ENCODE results near the gene SLC2A11.

The SLC2A11 gene

GRCh38 chr22:23832226-23833016 lies 25.3 kb upstream of the SLC2A11 start:
- DNase-seq (ENCODE audit: low spot score), result no peak

- DNase-seq (ENCODE audit: low spot score), result no peak
Observed at GRCh38 chr22:23833017-23833751, 24.5 kb upstream of the SLC2A11 start.

GRCh38 chr22:23833911-23834317 lies 23.8 kb upstream of the SLC2A11 start:
- no peak for DNase-seq (ENCODE audit: low spot score)

GRCh38 chr22:23834406-23834792 lies 23.3 kb upstream of the SLC2A11 start:
- no peak for DNase-seq (ENCODE audit: low spot score)

- DNase-seq (ENCODE audit: low spot score), result no peak
Observed at GRCh38 chr22:23834793-23835483, 22.7 kb upstream of the SLC2A11 start.

GRCh38 chr22:23835484-23836144 lies 22.1 kb upstream of the SLC2A11 start:
- no peak for DNase-seq (ENCODE audit: low spot score)

GRCh38 chr22:23836281-23836680 lies 21.4 kb upstream of the SLC2A11 start:
- DNase-seq (ENCODE audit: low spot score), result no peak

- no peak for DNase-seq (ENCODE audit: low spot score)
Observed at GRCh38 chr22:23836692-23837495, 20.8 kb upstream of the SLC2A11 start.

- no peak for DNase-seq (ENCODE audit: low spot score)
Observed at GRCh38 chr22:23837496-23837859, 20.2 kb upstream of the SLC2A11 start.

GRCh38 chr22:23837911-23838680 lies 19.6 kb upstream of the SLC2A11 start:
- no peak for DNase-seq (ENCODE audit: low spot score)

GRCh38 chr22:23838681-23839468 lies 18.8 kb upstream of the SLC2A11 start, which contains the start of gene DERL3:
Gene DERL3 (minus strand): TSS chr22:23839006. CDS start chr22:23838987, 19 bp downstream.
- peak; percentile 98 for DNase-seq (ENCODE audit: low spot score)

- no peak for DNase-seq (ENCODE audit: low spot score)
Observed at GRCh38 chr22:23840026-23840425, 17.6 kb upstream of the SLC2A11 start.

- no peak for DNase-seq (ENCODE audit: low spot score)
Observed at GRCh38 chr22:23841292-23841691, 16.4 kb upstream of the SLC2A11 start.

GRCh38 chr22:23841736-23842445 lies 15.8 kb upstream of the SLC2A11 start:
- DNase-seq (ENCODE audit: low spot score), result no peak

GRCh38 chr22:23842599-23842998 lies 15.1 kb upstream of the SLC2A11 start:
- no peak for DNase-seq (ENCODE audit: low spot score)

- no peak for DNase-seq (ENCODE audit: low spot score)
Observed at GRCh38 chr22:23844739-23845202, 12.9 kb upstream of the SLC2A11 start.

GRCh38 chr22:23845265-23846080 lies 12.2 kb upstream of the SLC2A11 start:
- no peak for DNase-seq (ENCODE audit: low spot score)

GRCh38 chr22:23846081-23846469 lies 11.6 kb upstream of the SLC2A11 start:
- DNase-seq (ENCODE audit: low spot score), result no peak
